ENCODE data around the gene MAGEB17.

DNA sequence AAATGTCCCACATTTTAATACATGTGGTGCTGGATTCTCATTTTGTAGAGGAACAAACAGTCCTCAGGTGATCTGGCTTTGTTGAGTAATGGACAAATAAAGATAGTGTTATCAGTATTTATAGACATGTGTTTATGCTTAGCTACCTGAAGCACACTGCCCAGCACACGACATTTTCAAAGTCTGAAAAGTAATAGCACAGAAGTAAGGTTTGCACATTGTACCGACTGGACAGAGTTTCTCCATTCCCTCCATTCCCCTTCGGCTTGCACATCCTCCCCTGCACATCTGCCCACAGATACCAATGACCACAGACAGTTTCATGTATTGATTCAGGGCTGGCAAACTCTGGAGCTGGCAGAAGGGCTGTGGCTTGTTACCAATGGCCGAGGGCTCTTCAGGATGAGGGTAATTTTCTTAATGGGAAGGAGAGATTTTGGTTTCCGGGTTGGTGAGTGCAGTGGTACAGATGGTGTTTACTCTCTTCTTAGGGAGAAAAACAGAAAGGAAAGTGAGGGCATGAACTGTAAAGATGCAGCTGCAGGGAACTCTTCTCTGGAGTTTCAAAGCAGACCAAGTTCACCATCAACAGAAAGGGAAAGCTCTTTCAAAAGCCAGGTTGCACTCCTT lies 41.6 kb upstream of the MAGEB17 start:
- TF ChIP-seq ZBTB8A (IDR thresholded peaks at IDR 0.05; ENCODE audit: partially characterized antibody) = no peak
- no peak for TF ChIP-seq PHB2 (IDR thresholded peaks at IDR 0.05; ENCODE audit: low read depth)
- TF ChIP-seq GATAD2B (IDR thresholded peaks at IDR 0.05; ENCODE audit: borderline replicate concordance) = no peak
- TF ChIP-seq TCFL5 (CRISPR knock-in tag; conservative IDR thresholded peaks at IDR 0.05) = no peak
- TF ChIP-seq SOX6 (IDR thresholded peaks at IDR 0.05) = no peak
- TF ChIP-seq EGR1 (conservative IDR thresholded peaks at IDR 0.05) = no peak
- no peak for TF ChIP-seq NR1H2 (CRISPR knock-in tag; IDR thresholded peaks at IDR 0.05)
- TF ChIP-seq, protein P1, sequence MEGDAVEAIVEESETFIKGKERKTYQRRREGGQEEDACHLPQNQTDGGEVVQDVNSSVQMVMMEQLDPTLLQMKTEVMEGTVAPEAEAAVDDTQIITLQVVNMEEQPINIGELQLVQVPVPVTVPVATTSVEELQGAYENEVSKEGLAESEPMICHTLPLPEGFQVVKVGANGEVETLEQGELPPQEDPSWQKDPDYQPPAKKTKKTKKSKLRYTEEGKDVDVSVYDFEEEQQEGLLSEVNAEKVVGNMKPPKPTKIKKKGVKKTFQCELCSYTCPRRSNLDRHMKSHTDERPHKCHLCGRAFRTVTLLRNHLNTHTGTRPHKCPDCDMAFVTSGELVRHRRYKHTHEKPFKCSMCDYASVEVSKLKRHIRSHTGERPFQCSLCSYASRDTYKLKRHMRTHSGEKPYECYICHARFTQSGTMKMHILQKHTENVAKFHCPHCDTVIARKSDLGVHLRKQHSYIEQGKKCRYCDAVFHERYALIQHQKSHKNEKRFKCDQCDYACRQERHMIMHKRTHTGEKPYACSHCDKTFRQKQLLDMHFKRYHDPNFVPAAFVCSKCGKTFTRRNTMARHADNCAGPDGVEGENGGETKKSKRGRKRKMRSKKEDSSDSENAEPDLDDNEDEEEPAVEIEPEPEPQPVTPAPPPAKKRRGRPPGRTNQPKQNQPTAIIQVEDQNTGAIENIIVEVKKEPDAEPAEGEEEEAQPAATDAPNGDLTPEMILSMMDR (IDR thresholded peaks at IDR 0.05 in 2 of 3, conservative IDR thresholded peaks at IDR 0.05 in 1 of 3; ENCODE audit: insufficient read depth in 2 of 3, low read depth in 1 of 3, low read length in 3 of 3) = no peak
- TF ChIP-seq TCF7L2 (IDR thresholded peaks at IDR 0.05; ENCODE audit: low read depth, low read length) = no peak
- TF ChIP-seq ZNF586 (CRISPR knock-in tag; conservative IDR thresholded peaks at IDR 0.05) = no peak
- TF ChIP-seq TAF9B (IDR thresholded peaks at IDR 0.05; ENCODE audit: partially characterized antibody) = no peak
- TF ChIP-seq KAT7 (CRISPR knock-in tag; IDR thresholded peaks at IDR 0.05; ENCODE audit: borderline replicate concordance) = no peak
- TF ChIP-seq CBX5 (IDR thresholded peaks at IDR 0.05; ENCODE audit: borderline replicate concordance, low read depth) = no peak
- TF ChIP-seq POLR2AphosphoS5 (IDR thresholded peaks at IDR 0.05; ENCODE audit: control insufficient read depth, insufficient read depth, low read depth, low read length) = no peak

Data from K562 (cell line).